SK-N-DZ (cell line): ENCODE results near the gene HBEGF.

Source experiments
- DNase-seq: peaks from one replicate; pipeline ENCODE4 v3.0.0-alpha.2; 2015; ENCODE audit warnings: low spot score

The HBEGF gene

GRCh38 chr5:140303966-140304365 is 42.4 kb downstream of the HBEGF start:
- DNase-seq = no peak

GRCh38 chr5:140302786-140303639 is 43.4 kb downstream of the HBEGF start, which contains the start of gene PFDN1:
PFDN1 (minus strand) TSS chr5:140303101; CDS start chr5:140303073, 28 bp downstream.
- peak; percentile 97 for DNase-seq

GRCh38 chr5:140301136-140301535 is 45.3 kb downstream of the HBEGF start:
- DNase-seq = no peak

GRCh38 chr5:140299056-140299455 is 47.3 kb downstream of the HBEGF start:
- no peak for DNase-seq

- no peak for DNase-seq
These were observed 48.2 kb downstream of the HBEGF start for GRCh38 chr5:140298183-140298601.

GRCh38 chr5:140297283-140297682 is 49.1 kb downstream of the HBEGF start:
- no peak for DNase-seq

GRCh38 chr5:140296289-140296688 is 50.1 kb downstream of the HBEGF start:
- DNase-seq = no peak

GRCh38 chr5:140295414-140295813 is 51.0 kb downstream of the HBEGF start:
- DNase-seq = no peak

GRCh38 chr5:140294753-140295152 is 51.6 kb downstream of the HBEGF start:
- DNase-seq = no peak

- no peak for DNase-seq
These were observed 52.6 kb downstream of the HBEGF start for GRCh38 chr5:140293849-140294100.

- no peak for DNase-seq
These were observed 53.1 kb downstream of the HBEGF start for GRCh38 chr5:140293091-140293848.

- DNase-seq = no peak
These were observed 54.0 kb downstream of the HBEGF start for GRCh38 chr5:140292212-140293036.

- DNase-seq = no peak
These were observed 58.4 kb downstream of the HBEGF start for GRCh38 chr5:140287801-140288521.

GRCh38 chr5:140286424-140286823 is 60.0 kb downstream of the HBEGF start:
- DNase-seq = no peak

- no peak for DNase-seq
These were observed 62.4 kb downstream of the HBEGF start for GRCh38 chr5:140284013-140284412.
